Thymus (tissue), 11 donors: Measurements from ENCODE around the gene SMARCA4. TPM values are rescaled to one million over a fixed set of nuclear protein-coding genes. Genes with fewer than 3 reads are reported as not detected.

ENCODE experiments used
- DNase-seq, 9 donors: peaks; one replicate each; pipeline ENCODE4 v3.0.0-alpha.2; 2013; ENCODE audit warnings: low spot score in 9 of 9, low read depth in 6 of 9, missing footprints in 1 of 9
- H3K27ac ChIP-seq, 2 donors: one replicate each; pipeline ENCODE4 v1.5.1; 2013; ENCODE audit warnings: control low read depth in 1 of 2, low read depth in 1 of 2, low read length in 1 of 2, mild to moderate bottlenecking in 1 of 2, moderate library complexity in 1 of 2
- H3K27me3 ChIP-seq, 2 donors: one replicate each; pipeline ENCODE4 v1.5.1; 2013; ENCODE audit warnings: low read length in 1 of 2; ENCODE audit not compliant: control insufficient read depth in 2 of 2, insufficient read depth in 1 of 2
- H3K36me3 ChIP-seq, 2 donors: one replicate each; pipeline ENCODE4 v1.5.1; 2013; ENCODE audit warnings: low read length in 1 of 2, mild to moderate bottlenecking in 1 of 2, moderate library complexity in 1 of 2; ENCODE audit not compliant: control insufficient read depth in 2 of 2, insufficient read depth in 2 of 2
- H3K4me1 ChIP-seq, 2 donors: one replicate each; pipeline ENCODE4 v1.5.1; 2013; ENCODE audit warnings: low read length in 2 of 2; ENCODE audit not compliant: control insufficient read depth in 2 of 2, insufficient read depth in 2 of 2
- H3K4me3 ChIP-seq, 2 donors: one replicate each; pipeline ENCODE4 v1.5.1; 2013; ENCODE audit warnings: low read length in 2 of 2, control low read depth in 1 of 2, mild to moderate bottlenecking in 1 of 2
- H3K9me3 ChIP-seq, 2 donors: one replicate each; pipeline ENCODE4 v1.5.1; 2013; ENCODE audit warnings: low read length in 1 of 2, mild to moderate bottlenecking in 1 of 2; ENCODE audit not compliant: control insufficient read depth in 2 of 2, insufficient read depth in 1 of 2
- WGBS: extraction: QIAGEN DNeasy Blood & Tissue Kit; methylation state at CpG from one replicate; pipeline ENCODE4 v1.1.7; 2013; 5-methylcytosine and 5-hydroxymethylcytosine counted together
- polyA plus RNA-seq: library from polyadenylated mRNA; stranded (reverse); fragments of 200-250 nt; gene quantifications from one replicate; pipeline ENCODE4 v1.2.3, GENCODE V29; 2013
- total RNA-seq: library from RNA; stranded (reverse); fragments of 120-200 nt; gene quantifications from one replicate; pipeline ENCODE4 v1.2.4, GENCODE V29; 2013
- donor health status: healthy.

Gene SMARCA4
- total and polyA plus RNA-seq, 2 donors = 76.6 to 88.0 TPM

- 98% methylated on average over 6 of the region's 6 CpGs for WGBS
These were observed 59.6 kb downstream of the SMARCA4 start for GRCh38 chr19:11020423-11020822.

GRCh38 chr19:11020982-11021759 is 60.3 kb downstream of the SMARCA4 start:
- WGBS = 97% methylated on average over 23 of the region's 23 CpGs
- H3K9me3 ChIP-seq = no peaks in the 10 kb centered on the region
- H3K27me3 ChIP-seq = no peaks in the 10 kb centered on the region
- H3K4me1 ChIP-seq = peaks cover 4 to 12% of the 10 kb centered on the region in 2 donors
- no peak overlapping the region for H3K27ac ChIP-seq
- DNase-seq = no peak
- peaks cover 99 to 100% of the 10 kb centered on the region in 2 donors for H3K36me3 ChIP-seq
- no peak overlapping the region for H3K4me3 ChIP-seq

More at GRCh38 chr19:11020423-11020822, 59.6 kb downstream of the SMARCA4 start:
- no peak overlapping the region for H3K27ac ChIP-seq
- H3K36me3 ChIP-seq = peaks cover 92 to 98% of the 10 kb centered on the region in 2 donors
- no peak for DNase-seq
- no peaks in the 10 kb centered on the region for H3K9me3 ChIP-seq
- peaks cover 4 to 12% of the 10 kb centered on the region in 2 donors for H3K4me1 ChIP-seq
- H3K27me3 ChIP-seq = no peaks in the 10 kb centered on the region
- H3K4me3 ChIP-seq = no peak overlapping the region

GRCh38 chr19:11021760-11022144 is 60.9 kb downstream of the SMARCA4 start:
- peaks cover 4 to 12% of the 10 kb centered on the region in 2 donors for H3K4me1 ChIP-seq
- no peaks in the 10 kb centered on the region for H3K27me3 ChIP-seq
- peaks cover 97 to 98% of the 10 kb centered on the region in 2 donors for H3K36me3 ChIP-seq
- no peak overlapping the region for H3K27ac ChIP-seq
- DNase-seq = peak in 1 of 9 donors; percentile 13
- no peak overlapping the region for H3K4me3 ChIP-seq
- no peaks in the 10 kb centered on the region for H3K9me3 ChIP-seq
- WGBS = 87% methylated on average over 15 of the region's 15 CpGs

- DNase-seq = no peak
- Histone ChIP-seq H3K4me3 (no peak overlapping the region), H3K36me3 (peaks cover 97 to 98% of the 10 kb centered on the region in 2 donors), H3K4me1 (peaks cover 4 to 12% of the 10 kb centered on the region in 2 donors), H3K27ac (no peak overlapping the region), H3K9me3 (no peaks in the 10 kb centered on the region), H3K27me3 (no peaks in the 10 kb centered on the region)
- 99% methylated on average over 11 of the region's 11 CpGs for WGBS
These were observed 62.2 kb downstream of the SMARCA4 start for GRCh38 chr19:11023016-11023415.

DNA sequence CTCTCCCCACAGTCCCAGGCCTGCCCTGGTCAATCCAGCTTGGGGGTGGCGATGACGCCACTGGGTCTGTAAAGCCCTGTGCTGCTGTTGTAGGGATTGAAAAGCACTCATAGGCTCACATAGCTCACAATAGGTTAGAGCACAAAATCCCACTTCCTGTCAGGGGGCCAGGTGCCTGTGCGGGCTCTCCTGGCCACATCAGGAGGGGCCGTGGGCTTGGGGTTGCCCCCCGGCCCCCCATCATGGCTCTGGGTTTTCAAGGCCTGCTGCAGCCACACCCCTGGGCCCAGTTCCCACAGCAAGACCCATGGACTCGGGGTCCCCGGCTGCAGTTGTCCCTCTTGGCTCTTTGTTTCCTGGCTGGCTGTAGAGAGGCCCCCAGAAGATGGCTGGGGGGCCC is 62.9 kb downstream of the SMARCA4 start:
- peak overlapping the region in 1 of 2 donors; percentile 30 for H3K27ac ChIP-seq
- H3K36me3 ChIP-seq = peaks cover 97 to 98% of the 10 kb centered on the region in 2 donors
- H3K4me3 ChIP-seq = no peak overlapping the region
- no peaks in the 10 kb centered on the region for H3K9me3 ChIP-seq
- WGBS = 58% methylated on average over 7 of the region's 7 CpGs
- no peaks in the 10 kb centered on the region for H3K27me3 ChIP-seq
- peak in 2 of 9 donors; percentile 31 to 51 for DNase-seq
- peaks cover 4 to 12% of the 10 kb centered on the region in 2 donors for H3K4me1 ChIP-seq

DNA sequence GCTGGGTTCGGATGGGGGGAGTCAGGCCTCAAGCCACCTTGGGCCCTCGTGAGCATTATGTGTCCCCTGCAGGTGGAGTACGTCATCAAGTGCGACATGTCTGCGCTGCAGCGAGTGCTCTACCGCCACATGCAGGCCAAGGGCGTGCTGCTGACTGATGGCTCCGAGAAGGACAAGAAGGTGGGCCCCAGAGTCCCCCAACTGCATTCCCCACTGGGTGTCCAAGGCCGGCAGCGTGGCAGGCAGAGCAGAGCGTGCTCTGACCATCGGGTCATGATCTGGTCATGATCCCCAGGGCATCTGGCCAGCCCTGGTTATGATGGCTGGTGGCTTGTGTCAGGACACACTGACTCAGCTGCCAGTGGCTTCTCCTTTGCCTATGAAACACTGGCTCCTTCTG is 63.4 kb downstream of the SMARCA4 start:
- WGBS = 98% methylated on average over 13 of the region's 13 CpGs
- H3K27ac ChIP-seq = no peak overlapping the region
- H3K4me1 ChIP-seq = peaks cover 4 to 12% of the 10 kb centered on the region in 2 donors
- H3K9me3 ChIP-seq = no peaks in the 10 kb centered on the region
- peaks cover 97 to 98% of the 10 kb centered on the region in 2 donors for H3K36me3 ChIP-seq
- no peak overlapping the region for H3K4me3 ChIP-seq
- no peaks in the 10 kb centered on the region for H3K27me3 ChIP-seq
- no peak for DNase-seq

GRCh38 chr19:11025006-11025405 is 64.2 kb downstream of the SMARCA4 start:
- Histone ChIP-seq H3K4me3 (no peak overlapping the region), H3K27me3 (no peaks in the 10 kb centered on the region), H3K9me3 (no peaks in the 10 kb centered on the region), H3K27ac (no peak overlapping the region), H3K36me3 (peaks cover 96% of the 10 kb centered on the region in 2 donors), H3K4me1 (peaks cover 4 to 12% of the 10 kb centered on the region in 2 donors)
- no peak for DNase-seq
- WGBS = 96% methylated on average over 6 of the region's 6 CpGs

GRCh38 chr19:11025445-11025844 is 64.6 kb downstream of the SMARCA4 start:
- WGBS = 98% methylated on average over 18 of the region's 18 CpGs
- peaks cover 4 to 12% of the 10 kb centered on the region in 2 donors for H3K4me1 ChIP-seq
- no peak overlapping the region for H3K4me3 ChIP-seq
- no peaks in the 10 kb centered on the region for H3K9me3 ChIP-seq
- H3K27me3 ChIP-seq = no peaks in the 10 kb centered on the region
- DNase-seq = no peak
- no peak overlapping the region for H3K27ac ChIP-seq
- peaks cover 96% of the 10 kb centered on the region in 2 donors for H3K36me3 ChIP-seq

DNA sequence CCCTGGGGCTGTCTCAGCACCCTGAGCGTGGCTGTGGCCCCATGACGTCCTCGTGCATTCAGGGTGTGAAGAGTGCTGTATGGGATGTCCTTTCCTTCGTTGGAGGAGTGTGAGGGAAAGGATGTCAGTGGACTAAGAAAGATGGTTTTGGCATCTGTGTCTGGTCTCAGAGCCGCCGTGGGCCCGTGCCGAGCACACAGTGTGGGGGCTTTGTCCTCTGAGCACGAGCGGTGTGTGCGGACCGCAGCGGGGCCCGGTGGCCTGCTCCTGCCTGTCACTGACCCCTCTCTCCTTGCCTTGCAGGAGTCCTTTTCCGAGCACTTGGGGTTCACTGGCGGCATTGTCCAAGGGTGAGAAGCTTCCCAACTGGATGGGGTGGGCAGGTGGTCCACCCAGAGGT is 65.2 kb downstream of the SMARCA4 start:
- no peak overlapping the region for H3K4me3 ChIP-seq
- no peak for DNase-seq
- 98% methylated on average over 16 of the region's 16 CpGs for WGBS

More for the DNA sequence above, 65.2 kb downstream of the SMARCA4 start:
- Histone ChIP-seq H3K27ac (no peak overlapping the region), H3K9me3 (no peaks in the 10 kb centered on the region), H3K4me1 (peaks cover 4 to 12% of the 10 kb centered on the region in 2 donors), H3K36me3 (peaks cover 96% of the 10 kb centered on the region in 2 donors), H3K27me3 (no peaks in the 10 kb centered on the region)
